ENCODE results near the gene NEXN. TPM values are rescaled to one million over a fixed set of nuclear protein-coding genes. Genes with fewer than 3 reads are reported as not detected.

Gene NEXN
- total RNA-seq, 1 experiment from 2014 or later: 0.15 TPM

- Histone ChIP-seq H3K9me2 (ENCODE audit: insufficient read depth) (no peaks in the 10 kb centered on the region), H4K20me1 (ENCODE audit: insufficient read depth) (no peaks in the 10 kb centered on the region), H3K9ac (ENCODE audit: low read length) (no peak overlapping the region), H3K36me3 (ENCODE audit: control insufficient read depth in 1 of 2, insufficient read depth in 2 of 2, low read length in 2 of 2) (no peaks in the 10 kb centered on the region), H3K4me2 (ENCODE audit: low read length) (no peak overlapping the region), H3K27me3 (ENCODE audit: insufficient read depth, low read length) (no peaks in the 10 kb centered on the region), H3K9me3 (ENCODE audit: control insufficient read depth in 1 of 2, insufficient read depth in 1 of 2, low read depth in 1 of 2, low read length in 2 of 2) (no peaks in the 10 kb centered on the region), H3K4me3 (replicated peaks in 1 of 2; ENCODE audit: low read depth in 1 of 2, low read length in 2 of 2) (no peak overlapping the region), H3K4me1 (ENCODE audit: control insufficient read depth in 1 of 2, insufficient read depth in 2 of 2, low read length in 2 of 2) (peaks cover 0 to 13% of the 10 kb centered on the region in 2 experiments; a peak in 1 of 4 replicates), H3K27ac (ENCODE audit: low read depth, low read length) (no peak overlapping the region), H3K79me2 (ENCODE audit: insufficient read depth, low read length) (peaks cover 85% of the 10 kb centered on the region), H2AFZ (ENCODE audit: low read depth, low read length, poor library complexity, severe bottlenecking) (no peak overlapping the region)
- ChIA-PET POLR2A (no interaction called here), CTCF (no interaction called here), RAD21 (ENCODE audit: low non-redundant PET in 1 of 2, low total read pairs in 2 of 2, uncharacterized antibody in 2 of 2, unreplicated experiment in 2 of 2) (no interaction called here)
- BruUV-seq (replicated peaks): no TSS peak
- intact Hi-C loops (cut with micrococcal nuclease): no loop called here
- DNase-seq (ENCODE audit: low read depth, low spot score): no peak
- ATAC-seq: peak; percentile 36; the same call in 1 of the 2 replicates
- TF ChIP-seq ATF3 (IDR thresholded peaks at IDR 0.05) (no peak), MAX (IDR thresholded peaks at IDR 0.05) (no peak), JUND (IDR thresholded peaks at IDR 0.05) (no peak), SP1 (IDR thresholded peaks at IDR 0.05; ENCODE audit: low read depth) (no peak), YY1 (IDR thresholded peaks at IDR 0.05; ENCODE audit: extremely low read depth, insufficient replicate concordance, low read depth, low read length) (no peak), FOSL1 (IDR thresholded peaks at IDR 0.05; ENCODE audit: low read depth) (no peak), CBX3 (IDR thresholded peaks at IDR 0.05; ENCODE audit: low read depth) (no peak)
Observed at GRCh38 chr1:77986810-77987209, 98.4 kb downstream of the NEXN start.

- CTCF ChIA-PET: no interaction called here
- H3K79me2 ChIP-seq (ENCODE audit: insufficient read depth, low read length): peaks cover 80% of the 10 kb centered on the region
- DNase-seq (ENCODE audit: low read depth, low spot score): no peak
- TF ChIP-seq YY1 (IDR thresholded peaks at IDR 0.05; ENCODE audit: extremely low read depth, insufficient replicate concordance, low read depth, low read length) (no peak), FOSL1 (IDR thresholded peaks at IDR 0.05; ENCODE audit: low read depth) (no peak), ZBTB33 (IDR thresholded peaks at IDR 0.05; ENCODE audit: extremely low read depth, insufficient replicate concordance, low read length) (no peak), CBX3 (IDR thresholded peaks at IDR 0.05; ENCODE audit: low read depth) (no peak), ELF1 (IDR thresholded peaks at IDR 0.05; ENCODE audit: borderline replicate concordance, low read depth) (no peak), POLR2AphosphoS5 (IDR thresholded peaks at IDR 0.05; ENCODE audit: low read depth, low read length) (no peak), TCF7L2 (IDR thresholded peaks at IDR 0.05; ENCODE audit: borderline replicate concordance, extremely low read depth, insufficient read depth, insufficient read length) (no peak), SIN3A (IDR thresholded peaks at IDR 0.05; ENCODE audit: low read depth) (no peak), REST (IDR thresholded peaks at IDR 0.05; ENCODE audit: low read depth) (no peak), EZH2phosphoT487 (IDR thresholded peaks at IDR 0.05; ENCODE audit: borderline replicate concordance) (no peak), CEBPB (IDR thresholded peaks at IDR 0.05; ENCODE audit: low read depth) (no peak), POLR2A (IDR thresholded peaks at IDR 0.05; ENCODE audit: borderline replicate concordance, extremely low read depth, insufficient read depth, insufficient read length) (no peak)
Observed at GRCh38 chr1:77987919-77988318, 99.5 kb downstream of the NEXN start.

More at GRCh38 chr1:77987919-77988318, 99.5 kb downstream of the NEXN start:
- ATAC-seq: no peak
- Histone ChIP-seq H3K4me1 (ENCODE audit: control insufficient read depth in 1 of 2, insufficient read depth in 2 of 2, low read length in 2 of 2) (peaks cover 0 to 13% of the 10 kb centered on the region in 2 experiments; a peak in 1 of 4 replicates), H3K9me2 (ENCODE audit: insufficient read depth) (no peaks in the 10 kb centered on the region), H3K9me3 (ENCODE audit: control insufficient read depth in 1 of 2, insufficient read depth in 1 of 2, low read depth in 1 of 2, low read length in 2 of 2) (no peaks in the 10 kb centered on the region), H3K4me3 (replicated peaks in 1 of 2; ENCODE audit: low read depth in 1 of 2, low read length in 2 of 2) (no peak overlapping the region), H3K9ac (ENCODE audit: low read length) (no peak overlapping the region), H2AFZ (ENCODE audit: low read depth, low read length, poor library complexity, severe bottlenecking) (no peak overlapping the region), H3K36me3 (ENCODE audit: control insufficient read depth in 1 of 2, insufficient read depth in 2 of 2, low read length in 2 of 2) (no peaks in the 10 kb centered on the region), H4K20me1 (ENCODE audit: insufficient read depth) (no peaks in the 10 kb centered on the region), H3K27me3 (ENCODE audit: insufficient read depth, low read length) (no peaks in the 10 kb centered on the region), H3K4me2 (ENCODE audit: low read length) (no peak overlapping the region), H3K27ac (ENCODE audit: low read depth, low read length) (no peak overlapping the region)
- POLR2A ChIA-PET: interaction anchor here (4.2 kb wide), 1 partner anchor 16 kb away, joined by 26 read pairs; the partner anchor contains the start of gene DNAJB4
- RAD21 ChIA-PET (ENCODE audit: low non-redundant PET in 1 of 2, low total read pairs in 2 of 2, uncharacterized antibody in 2 of 2, unreplicated experiment in 2 of 2): no interaction called here
- intact Hi-C loops (cut with micrococcal nuclease): no loop called here
- no TSS peak for BruUV-seq (replicated peaks)
